Fibroblast of the conjunctiva (primary cell): ENCODE results near the gene TEFM.
"Not testable (repeated sequence)": the region's sequence is repeated elsewhere in the genome, so short reads cannot be mapped to it uniquely, and the experiment has no call there.

ENCODE experiments used
- DNase-seq: peaks from one replicate; pipeline ENCODE4 v3.0.0-alpha.2; 2010; ENCODE audit warnings: low read depth

The TEFM gene, protein sequence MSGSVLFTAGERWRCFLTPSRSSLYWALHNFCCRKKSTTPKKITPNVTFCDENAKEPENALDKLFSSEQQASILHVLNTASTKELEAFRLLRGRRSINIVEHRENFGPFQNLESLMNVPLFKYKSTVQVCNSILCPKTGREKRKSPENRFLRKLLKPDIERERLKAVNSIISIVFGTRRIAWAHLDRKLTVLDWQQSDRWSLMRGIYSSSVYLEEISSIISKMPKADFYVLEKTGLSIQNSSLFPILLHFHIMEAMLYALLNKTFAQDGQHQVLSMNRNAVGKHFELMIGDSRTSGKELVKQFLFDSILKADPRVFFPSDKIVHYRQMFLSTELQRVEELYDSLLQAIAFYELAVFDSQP

GRCh38 chr17:30906101-30906911 is at the start of gene TEFM:
TSS of gene TEFM (minus strand) at chr17:30906238. CDS start at chr17:30906198, 40 bp downstream.
- peak; percentile 74 for DNase-seq

- DNase-seq, result no peak
These were observed 48.2 kb upstream of the TEFM start for GRCh38 chr17:30954046-30954830.

DNA sequence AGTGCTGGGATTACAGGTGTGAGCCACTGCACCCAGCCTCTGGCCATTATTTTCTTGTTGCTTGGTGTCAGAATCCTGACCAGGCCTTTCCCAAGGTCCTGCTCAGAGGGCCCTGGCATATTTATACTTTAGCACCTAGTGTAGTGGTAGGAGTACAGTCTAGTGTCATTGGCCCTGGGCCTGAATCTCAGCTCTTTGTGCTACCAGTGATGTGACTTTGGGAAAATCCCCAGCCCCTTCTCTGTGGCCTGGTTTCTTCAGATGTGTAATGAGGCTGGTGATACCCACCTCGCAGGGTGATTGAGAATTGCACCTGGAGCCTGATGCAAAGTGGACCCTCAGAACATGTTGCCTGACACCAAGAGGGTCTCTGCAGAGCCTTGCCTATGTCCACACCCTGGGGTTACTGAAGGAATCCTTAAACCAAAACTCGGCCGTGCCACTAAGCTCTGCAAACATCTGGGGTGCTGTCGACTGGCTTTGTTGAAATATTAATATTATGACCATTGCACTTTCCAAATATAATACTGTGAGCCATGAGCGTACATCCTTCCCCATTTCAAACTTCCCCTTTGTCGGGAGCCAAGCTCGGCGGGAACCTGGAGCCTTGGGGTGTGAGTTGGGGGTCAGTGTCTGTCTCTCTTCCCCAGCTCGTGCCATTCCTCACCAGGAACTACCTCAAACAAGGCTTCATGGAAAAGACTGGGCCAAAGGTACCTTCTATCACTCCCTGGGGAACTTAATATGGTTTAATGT is 46.8 kb upstream of the TEFM start:
- no peak for DNase-seq

GRCh38 chr17:30950669-30951399 is 44.8 kb upstream of the TEFM start:
- DNase-seq, result peak; percentile 62

DNA sequence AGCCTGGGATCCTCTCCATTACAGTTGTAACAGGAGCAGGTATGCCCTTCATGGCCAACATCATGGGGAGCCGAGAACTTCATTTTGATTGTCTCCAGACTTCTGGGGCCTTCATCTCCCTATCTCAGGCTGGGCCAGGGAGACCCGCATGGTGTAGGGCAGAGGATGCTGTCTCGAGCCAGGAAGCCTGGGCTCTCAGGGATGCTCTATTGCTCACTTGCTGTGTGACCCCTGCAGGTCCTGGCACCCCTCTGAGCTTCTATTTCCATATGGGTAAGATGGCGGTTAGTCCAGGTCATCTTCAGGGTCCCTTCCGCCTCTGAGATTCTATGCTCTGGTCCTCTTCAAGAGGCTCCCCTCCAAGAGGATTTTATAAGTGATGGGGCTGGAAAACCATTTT is 44.2 kb upstream of the TEFM start:
- DNase-seq, result no peak

DNA sequence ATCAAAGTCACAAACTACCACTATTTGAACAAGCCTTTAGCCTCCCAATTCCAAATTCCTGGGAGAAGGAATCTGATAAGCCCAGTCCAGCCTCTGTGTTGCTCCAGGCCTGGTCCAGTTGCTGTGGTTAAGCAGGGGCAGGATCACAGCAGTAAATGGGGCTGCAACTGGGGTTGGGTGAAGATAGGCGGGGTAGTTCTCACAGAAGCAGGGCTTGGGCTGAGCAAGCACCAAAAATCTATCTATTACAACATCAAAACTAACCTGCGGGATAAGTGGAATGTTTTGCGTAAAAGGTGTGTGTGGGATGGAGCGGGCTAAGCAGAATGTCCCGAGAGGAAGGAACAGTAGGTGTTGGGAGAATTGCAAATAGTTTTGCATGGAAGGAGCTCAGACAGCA is 41.8 kb upstream of the TEFM start:
- no peak for DNase-seq

DNA sequence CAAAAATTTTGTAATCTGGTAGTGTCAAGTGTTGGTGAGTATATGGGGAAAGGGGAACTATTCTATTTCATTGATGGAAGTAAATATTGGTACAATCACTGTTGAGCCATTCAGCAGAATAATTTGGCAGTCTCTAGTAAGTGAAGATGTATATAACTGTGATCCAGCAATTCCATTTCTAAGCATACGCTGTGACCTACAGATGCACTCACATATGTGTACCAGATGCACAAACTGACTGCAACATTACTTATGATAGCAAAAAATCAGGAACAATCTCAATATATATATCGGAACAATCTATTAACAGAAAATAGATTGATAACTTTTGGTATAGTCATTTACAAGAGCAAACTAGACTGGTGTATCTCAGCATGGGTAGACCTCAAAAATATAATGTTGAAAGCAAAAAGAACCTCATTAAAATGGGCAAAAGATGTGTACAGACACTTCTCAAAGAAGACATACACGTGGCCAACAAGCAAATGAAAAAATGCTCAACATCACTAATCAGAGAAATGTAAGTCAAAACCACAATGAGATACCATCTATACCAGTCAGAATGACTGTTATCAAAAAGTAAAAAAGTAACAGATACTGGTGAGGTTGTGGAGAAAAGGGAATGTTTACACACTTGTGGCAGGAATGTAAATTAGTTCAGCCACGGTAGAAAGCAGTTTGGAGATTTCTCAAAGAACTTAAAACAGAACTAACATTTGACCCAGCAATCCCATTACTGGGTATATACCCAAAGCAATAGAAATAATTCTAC is 36.5 kb upstream of the TEFM start:
- DNase-seq, result peak; percentile 4

DNA sequence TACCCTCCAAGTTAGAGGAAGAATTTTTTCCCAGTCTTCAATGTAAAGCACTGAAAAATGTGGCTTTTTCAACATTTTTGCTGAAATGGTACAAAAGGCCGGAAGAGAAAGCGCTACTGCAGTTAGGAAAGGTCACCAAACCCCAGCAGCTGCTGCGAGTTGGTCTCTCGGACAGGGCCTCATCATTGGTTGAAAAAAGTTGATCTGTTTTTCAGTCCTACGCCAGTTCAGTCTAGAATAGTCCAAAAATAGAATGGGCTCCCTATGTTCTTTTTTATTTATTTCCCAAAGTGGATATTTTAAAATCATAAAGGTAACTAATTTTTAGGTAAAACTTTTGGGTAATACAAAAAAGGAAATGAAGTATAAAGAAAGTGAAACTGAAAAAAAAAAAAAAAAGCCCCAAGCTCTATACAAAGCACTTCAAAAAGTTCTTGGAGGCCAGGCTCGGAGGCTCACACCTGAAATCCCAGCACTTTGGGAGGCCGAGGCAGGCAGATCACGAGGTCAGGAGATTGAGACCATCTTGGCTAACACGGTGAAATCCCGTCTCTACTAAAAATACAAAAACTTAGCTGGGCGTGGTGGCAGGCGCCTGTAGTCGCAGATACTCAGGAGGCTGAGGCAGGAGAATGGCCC is 33.1 kb upstream of the TEFM start:
- no peak for DNase-seq

- no peak for DNase-seq
These were observed 27.9 kb upstream of the TEFM start for GRCh38 chr17:30933966-30934365.

DNA sequence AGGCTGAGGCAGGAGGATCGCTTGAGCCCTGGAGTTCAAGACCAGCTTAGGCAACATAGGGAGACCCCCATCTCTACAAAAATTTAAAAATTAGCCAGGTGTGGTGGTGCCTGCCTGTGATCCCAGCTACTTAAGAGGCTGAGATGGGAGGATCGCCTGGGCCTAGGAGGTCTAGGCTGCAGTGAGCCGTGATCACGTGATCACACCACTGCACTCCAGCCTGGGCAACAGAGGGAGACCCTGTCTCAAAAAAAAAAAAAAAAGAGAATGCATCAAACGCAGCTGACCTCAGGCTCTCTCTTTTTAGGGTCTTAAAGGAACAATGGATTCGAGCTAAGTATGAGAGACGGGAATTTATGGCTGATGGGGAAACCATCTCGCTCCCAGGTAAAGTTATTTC is 25.5 kb upstream of the TEFM start:
- DNase-seq, result not testable (repeated sequence)

DNA sequence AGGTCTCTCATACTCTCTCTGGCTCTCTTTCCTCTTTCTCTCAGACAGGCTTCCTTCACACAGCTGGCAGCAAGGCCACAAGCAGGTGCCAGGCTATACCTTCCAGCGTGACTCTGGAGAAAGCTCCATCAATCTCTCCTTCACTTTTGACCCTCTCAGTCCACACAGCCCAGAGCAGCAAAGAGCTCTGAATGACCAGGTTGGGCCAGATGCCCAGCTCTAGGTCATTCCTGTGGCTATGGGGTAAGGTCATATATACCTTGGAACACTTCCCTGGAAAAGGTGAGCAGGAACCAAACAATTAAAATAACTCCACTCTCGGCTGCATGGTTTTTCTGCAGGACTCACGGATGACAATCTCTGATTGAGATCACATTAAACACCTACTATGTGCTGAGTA is 24.5 kb upstream of the TEFM start:
- DNase-seq, result no peak

- DNase-seq, result not testable (repeated sequence)
These were observed 23.8 kb upstream of the TEFM start for GRCh38 chr17:30929861-30930260.

- no peak for DNase-seq
These were observed 23.1 kb upstream of the TEFM start for GRCh38 chr17:30929081-30929633.

GRCh38 chr17:30928584-30928983 is 22.5 kb upstream of the TEFM start:
- DNase-seq, result no peak

DNA sequence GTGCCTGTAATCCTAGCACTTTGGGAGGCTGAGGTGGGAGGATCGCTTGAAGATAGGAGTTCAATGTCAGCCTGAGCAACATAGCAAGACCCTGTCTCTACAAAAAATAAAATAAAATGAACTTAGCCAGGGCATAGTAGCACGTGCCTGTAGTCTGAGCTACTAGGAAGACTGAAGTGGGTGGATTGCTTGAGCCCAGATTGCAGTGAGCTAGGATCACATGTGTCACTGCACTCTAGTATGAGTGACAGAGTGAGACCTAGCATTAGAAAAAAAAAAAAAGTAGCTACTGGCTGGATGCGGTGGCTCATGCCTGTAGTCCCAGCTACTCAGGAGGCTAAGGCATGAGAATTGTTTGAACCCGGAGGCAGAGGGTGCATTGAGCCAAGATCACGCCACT is 21.7 kb upstream of the TEFM start:
- DNase-seq, result no peak

GRCh38 chr17:30926516-30926915 is 20.5 kb upstream of the TEFM start:
- no peak for DNase-seq

GRCh38 chr17:30924341-30924740 is 18.3 kb upstream of the TEFM start:
- DNase-seq, result no peak

DNA sequence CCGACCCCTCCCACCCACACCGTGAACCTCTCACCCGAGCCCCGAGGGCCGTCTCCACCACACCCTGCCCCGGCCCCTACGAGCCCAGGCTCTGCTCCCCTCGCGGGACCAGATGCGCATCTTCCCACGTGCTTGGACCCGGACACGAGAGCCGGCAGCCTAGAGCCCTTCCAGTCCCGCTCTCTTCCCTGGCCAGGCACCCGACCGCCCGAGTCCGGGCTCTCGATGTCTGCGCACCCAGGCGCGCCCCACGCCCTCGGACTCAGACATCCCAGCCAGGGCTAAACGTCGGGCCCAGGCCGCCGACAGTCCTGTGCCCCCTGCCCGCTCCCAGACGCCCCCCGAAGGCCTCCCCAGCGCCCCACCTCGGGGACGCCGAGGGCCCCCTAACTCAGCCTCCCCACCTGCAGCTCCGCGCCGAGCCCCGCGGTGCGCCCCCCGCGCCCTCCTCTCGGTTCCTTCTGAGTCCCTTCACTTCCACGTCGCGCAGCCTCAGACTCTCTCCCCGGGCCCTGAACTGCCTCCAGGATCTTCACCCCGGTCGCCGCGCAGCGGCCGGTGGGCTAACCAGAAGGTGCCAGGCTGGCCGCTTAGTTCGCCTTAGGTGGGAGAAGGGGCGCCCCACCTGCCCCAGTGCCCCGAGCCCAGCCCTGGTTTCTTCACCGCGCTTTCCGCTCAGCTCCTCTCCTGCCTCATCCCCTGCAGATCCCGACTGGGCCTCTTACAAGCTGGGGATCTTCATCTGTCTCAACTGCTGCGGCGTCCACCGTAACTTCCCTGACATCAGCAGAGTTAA is 16.4 kb upstream of the TEFM start:
- no peak for DNase-seq
